ENCODE data around the gene TPX2.

The TPX2 gene

DNA sequence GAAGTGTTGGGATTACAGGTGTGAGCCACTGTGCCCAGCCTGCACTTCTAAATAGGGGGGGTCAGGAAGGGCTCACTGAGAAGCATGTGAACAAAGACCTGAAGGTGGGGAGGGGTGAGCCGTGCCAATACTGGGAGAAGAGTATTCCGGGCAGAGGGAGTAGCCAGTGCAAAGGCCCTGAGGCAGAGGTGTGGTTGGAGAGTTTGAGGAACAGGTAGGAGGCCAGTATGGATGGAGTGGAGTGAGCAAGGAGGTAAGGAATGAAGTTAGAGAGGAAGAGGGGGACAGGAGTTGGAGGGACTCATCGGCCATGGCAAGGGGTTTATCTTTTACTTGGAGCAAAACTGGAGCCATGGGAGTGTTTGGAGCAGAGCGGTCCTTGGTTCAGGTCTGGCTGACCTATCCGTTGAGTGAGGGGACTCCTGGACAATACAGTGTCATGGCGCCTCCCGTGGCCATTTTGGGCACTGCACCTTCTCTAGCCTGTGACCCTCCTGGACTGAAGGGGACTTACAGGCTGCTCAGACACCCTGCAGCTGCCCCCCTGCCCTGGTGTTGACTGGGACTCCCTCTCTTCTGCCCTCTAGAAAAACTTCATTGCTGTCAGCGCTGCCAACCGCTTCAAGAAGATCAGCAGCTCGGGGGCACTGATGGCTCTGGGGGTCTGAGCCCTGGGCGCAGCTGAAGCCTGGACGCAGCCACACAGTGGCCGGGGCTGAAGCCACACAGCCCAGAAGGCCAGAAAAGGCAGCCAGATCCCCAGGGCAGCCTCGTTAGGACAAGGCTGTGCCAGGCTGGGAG is 94.2 kb downstream of the TPX2 start:
- peak; percentile 20 for DNase-seq (ENCODE audit: low read depth)

GRCh38 chr20:31833931-31834521 is 94.9 kb downstream of the TPX2 start:
- no peak for DNase-seq (ENCODE audit: low read depth)

DNA sequence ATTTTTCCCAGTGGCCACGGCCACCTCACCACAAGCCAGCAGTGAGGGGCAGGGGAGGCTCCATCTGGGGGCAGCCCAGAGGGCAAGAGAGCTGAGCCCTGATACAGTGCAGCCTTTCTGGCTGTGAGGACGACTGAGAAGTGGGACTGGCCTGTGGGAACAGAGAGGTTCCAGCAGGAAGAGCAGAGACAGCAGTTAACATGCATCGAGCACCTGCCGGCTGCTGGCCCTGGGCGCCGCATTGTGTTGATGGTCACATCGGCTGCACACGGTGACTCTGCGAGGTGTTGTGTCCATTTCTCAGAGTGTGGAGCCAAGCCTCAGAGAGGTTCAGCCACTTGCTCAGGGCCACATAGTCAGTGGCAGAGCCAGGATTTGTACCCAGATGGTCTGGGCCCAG is 96.5 kb downstream of the TPX2 start:
- no peak for DNase-seq (ENCODE audit: low read depth)

- no peak for DNase-seq (ENCODE audit: low read depth)
These were observed 97.1 kb downstream of the TPX2 start for GRCh38 chr20:31835977-31836852.

DNA sequence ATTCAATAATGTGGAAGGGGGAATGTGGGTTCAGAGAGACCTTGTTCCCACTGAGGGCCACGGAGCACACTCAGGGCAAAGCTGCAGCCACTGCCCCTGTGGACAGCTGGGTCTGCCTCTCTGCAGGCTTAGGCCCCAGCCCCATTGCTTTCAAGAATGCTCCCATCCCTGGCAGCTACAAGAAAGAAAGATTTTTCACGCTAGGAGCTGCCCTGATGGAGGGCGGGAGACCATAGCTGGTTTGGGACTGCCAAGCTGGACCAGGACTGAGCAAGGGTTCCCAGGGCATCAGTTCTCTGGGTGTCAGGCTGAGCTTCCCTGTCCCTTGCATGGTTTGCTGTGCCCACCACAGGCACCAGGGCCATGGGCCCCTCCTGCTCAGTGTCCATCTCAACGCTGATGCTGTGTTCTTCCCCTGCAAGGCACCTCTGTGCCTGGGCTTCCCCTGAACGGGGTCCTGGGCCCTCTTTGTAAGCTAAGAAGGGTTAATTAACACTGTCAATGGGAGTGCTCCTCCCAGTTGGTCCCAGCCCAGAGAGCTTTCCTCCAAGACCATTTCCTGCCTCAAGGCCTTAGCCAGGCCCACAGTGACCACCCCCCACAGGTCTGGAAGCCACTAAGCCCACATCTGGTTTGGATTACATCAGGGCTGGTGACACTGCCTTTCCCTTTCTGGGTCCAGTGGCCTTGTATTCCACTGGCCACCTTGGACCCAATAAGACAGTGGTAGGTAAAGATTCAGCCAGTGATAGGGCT is 97.9 kb downstream of the TPX2 start:
- DNase-seq (ENCODE audit: low read depth) = no peak

DNA sequence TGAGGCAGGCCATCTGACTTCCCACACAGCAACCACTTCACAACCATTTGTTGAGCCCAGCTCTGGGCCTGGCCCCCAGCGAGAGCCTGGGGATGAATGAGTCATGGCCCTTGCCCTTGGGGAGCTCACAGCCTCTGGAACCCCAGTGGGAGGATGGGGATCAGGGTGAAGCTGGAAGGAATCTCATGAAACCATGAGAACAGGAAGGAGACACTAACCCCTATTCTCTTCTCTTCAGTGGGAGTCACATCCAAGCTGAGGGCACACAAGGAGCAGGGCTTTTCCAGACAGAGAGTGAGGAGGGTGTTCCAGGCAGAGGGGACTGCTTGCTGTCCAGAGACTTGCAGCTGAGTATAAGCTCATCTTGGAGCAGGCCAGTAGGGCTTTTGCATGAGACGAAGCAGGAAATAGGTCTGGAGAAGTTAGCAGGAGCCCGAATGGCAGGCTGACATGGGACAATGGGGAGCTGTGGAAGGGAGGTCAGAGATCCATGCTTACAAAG is 98.9 kb downstream of the TPX2 start:
- no peak for DNase-seq (ENCODE audit: low read depth)

- DNase-seq (ENCODE audit: low read depth) = no peak
These were observed 99.7 kb downstream of the TPX2 start for GRCh38 chr20:31838646-31839292.

- no peak for DNase-seq (ENCODE audit: low read depth)
These were observed 100.8 kb downstream of the TPX2 start for GRCh38 chr20:31839782-31840487.

DNA sequence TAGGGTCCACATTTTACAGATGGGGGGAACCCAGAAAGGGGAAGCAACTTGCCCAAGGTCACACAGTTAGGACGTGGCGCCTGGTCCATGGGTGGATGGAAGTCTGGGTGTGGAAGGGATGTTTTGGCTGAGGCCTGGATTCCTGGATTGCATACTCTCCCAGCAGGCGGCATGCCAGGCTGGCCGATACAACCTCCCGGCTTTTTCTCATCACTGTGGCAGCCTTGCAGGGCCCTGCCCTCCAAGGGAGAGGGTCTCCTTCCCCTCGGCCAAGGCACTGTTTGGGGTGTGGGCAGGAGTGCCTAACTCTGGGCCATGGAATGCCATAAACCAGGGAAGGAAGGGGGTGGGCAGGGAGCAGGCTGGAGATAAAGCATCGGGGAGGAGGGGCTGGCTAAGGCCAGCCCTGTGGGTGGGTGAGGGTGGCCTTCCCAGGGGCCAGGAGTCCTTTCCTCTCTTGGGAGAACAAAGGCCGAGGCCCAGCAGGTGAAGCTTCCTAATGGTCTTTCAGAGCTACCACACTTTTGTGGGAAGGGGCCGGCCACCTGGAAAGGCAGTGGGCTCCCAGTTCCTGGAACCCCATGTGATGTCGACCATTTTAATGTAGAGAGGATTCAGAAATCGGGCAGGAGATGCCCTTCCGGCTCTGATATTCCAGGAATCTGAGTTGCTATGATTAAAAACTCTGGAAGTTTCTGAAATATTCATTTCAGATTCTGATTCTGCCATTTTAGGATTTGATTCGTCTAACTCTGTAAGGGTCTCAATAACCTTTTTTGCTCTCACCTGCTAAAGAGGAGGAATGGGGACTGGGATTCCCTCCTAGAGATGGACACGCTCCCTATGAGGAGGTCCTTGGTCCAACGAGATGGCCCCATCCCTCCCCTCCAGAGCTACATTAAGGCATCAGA is 102.1 kb downstream of the TPX2 start:
- no peak for DNase-seq (ENCODE audit: low read depth)

DNA sequence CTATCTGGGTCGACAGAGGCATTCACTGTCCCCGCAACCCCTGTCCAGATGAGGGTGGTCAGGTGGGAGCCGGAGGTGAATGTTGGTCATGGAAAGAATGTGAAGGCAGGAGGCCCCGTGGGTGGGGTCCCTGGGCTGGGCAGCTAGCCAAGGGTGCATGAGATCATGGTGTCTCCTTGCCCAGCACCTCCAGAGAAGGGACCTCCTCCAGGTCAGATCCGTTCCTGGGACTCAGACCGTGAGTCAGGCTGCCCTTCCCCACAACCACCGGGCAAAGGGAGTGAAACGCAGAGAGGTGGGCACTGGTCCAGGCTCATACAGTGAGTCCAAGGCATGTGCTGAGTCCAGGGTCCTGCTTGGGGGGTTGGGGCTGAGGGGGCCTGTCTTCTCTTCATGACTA is 102.8 kb downstream of the TPX2 start:
- DNase-seq (ENCODE audit: low read depth) = no peak

- DNase-seq (ENCODE audit: low read depth) = no peak
These were observed 103.5 kb downstream of the TPX2 start for GRCh38 chr20:31842471-31843157.

DNA sequence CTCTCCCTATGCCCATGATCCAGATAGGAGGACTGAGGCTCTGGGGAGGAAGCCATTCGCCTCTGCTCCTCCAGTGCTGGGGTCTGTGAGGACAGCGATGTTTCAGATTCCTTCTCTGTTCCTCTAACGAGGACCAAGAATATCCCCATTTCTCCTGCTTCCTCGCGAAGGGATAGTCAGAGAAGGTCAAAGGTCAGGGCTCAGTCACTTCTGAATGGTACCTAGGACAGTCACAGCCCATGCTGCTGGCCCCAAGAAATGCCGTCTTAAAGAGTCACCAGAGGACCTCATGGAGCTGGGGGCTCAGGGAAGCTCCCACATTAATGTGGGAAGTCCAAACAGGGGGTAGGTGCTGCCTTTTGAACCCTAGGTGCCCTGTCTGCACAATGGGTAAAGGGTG is 104.2 kb downstream of the TPX2 start:
- DNase-seq (ENCODE audit: low read depth) = no peak

DNA sequence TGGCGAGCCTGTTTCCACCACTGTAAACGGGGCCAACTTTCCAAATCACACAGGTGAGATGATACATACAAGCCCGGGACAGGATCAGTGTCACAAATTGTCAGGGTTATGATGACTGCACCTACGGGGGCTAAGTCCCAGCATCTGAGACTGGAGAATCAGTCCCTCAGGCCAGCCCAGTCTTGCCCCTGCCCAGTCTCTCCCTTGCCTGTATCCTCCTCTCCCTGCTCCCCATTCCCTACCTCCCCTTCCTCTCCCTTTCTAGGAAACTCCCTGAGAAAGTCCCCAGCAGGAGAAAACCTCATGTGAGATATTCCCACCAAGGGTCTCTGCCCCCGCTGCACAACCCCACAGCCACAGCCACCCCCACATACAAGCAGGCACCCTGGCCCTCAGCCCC is 104.8 kb downstream of the TPX2 start:
- DNase-seq (ENCODE audit: low read depth) = no peak

DNA sequence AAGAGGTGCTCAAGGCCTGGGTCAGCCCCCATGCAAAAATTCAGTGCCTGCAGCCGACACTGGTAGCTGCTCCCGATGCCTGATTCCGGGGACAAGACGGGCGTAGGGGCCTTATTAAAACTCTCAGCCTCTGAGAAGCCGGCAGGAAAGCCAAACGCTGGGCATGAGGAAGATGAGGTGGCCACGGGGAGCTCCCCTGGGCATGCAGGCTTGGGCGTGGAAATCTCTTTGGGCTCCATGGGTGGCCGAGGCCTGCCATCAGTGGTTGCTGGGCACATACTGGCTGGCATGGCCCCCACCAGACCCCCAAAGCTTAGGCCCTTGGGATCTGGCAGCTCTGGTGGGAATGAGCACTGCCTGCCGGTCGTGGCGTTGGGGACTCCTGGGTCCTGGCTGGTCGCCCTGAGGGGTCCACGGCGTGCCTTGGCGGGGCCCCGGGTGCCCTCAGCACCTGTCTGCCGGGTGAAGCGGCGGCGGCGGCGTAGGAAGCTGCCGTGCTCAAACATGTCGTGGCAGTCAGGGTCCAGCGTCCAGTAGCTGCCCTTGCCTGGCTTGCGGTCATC is 105.7 kb downstream of the TPX2 start:
- DNase-seq (ENCODE audit: low read depth) = no peak

- no peak for DNase-seq (ENCODE audit: low read depth)
These were observed 106.3 kb downstream of the TPX2 start, which contains the start of gene FOXS1 for GRCh38 chr20:31845300-31845863. TSS of gene FOXS1 (minus strand) at chr20:31845604. CDS start at chr20:31845542, 62 bp downstream.

DNA sequence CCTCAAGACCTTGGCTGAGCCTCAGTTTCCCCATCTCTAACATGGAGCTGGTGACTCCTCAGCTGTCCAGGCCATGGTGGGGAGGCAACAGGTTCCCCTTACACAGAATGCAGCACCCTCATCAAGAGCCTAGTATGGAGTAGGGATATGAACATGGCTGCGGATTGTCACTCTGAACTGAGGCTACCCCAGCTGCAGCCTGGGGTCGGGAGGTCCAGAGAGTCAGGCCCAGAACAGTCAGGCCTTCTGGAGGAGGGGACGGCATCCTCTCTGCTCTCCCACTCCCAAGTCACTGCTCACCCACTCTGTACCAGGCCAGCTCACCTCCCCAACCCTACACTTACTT is 107.7 kb downstream of the TPX2 start:
- no peak for DNase-seq (ENCODE audit: low read depth)

GRCh38 chr20:31848088-31848999 is 109.3 kb downstream of the TPX2 start:
- no peak for DNase-seq (ENCODE audit: low read depth)
